ENCODE measurements around the gene RBM14.

DNA sequence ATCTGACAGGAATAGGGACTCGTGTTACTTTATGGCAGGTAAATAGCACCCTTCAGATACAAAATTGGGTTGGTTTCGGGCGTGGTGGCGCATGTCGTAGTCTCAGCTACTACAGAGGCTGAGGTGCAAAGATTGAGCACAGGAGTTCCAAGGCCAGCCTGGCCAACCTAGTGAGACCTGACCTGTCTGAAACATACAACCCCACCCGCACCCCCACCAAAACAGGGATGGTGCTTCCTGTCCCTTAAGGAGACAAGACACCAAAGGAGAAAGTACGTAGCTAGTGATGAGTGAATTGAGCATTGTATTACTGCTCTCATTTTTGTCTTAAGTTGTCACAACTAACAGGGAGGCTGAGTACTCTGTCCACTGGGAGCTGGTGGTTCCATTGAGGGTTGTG, 36.2 kb downstream of the RBM14 start:
- TF ChIP-seq, protein P1, sequence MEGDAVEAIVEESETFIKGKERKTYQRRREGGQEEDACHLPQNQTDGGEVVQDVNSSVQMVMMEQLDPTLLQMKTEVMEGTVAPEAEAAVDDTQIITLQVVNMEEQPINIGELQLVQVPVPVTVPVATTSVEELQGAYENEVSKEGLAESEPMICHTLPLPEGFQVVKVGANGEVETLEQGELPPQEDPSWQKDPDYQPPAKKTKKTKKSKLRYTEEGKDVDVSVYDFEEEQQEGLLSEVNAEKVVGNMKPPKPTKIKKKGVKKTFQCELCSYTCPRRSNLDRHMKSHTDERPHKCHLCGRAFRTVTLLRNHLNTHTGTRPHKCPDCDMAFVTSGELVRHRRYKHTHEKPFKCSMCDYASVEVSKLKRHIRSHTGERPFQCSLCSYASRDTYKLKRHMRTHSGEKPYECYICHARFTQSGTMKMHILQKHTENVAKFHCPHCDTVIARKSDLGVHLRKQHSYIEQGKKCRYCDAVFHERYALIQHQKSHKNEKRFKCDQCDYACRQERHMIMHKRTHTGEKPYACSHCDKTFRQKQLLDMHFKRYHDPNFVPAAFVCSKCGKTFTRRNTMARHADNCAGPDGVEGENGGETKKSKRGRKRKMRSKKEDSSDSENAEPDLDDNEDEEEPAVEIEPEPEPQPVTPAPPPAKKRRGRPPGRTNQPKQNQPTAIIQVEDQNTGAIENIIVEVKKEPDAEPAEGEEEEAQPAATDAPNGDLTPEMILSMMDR (IDR thresholded peaks at IDR 0.05; ENCODE audit: low read depth, low read length): no peak
- no peak for TF ChIP-seq POLR2A (IDR thresholded peaks at IDR 0.05; ENCODE audit: extremely low read depth, insufficient read length)
- TF ChIP-seq, protein P2, sequence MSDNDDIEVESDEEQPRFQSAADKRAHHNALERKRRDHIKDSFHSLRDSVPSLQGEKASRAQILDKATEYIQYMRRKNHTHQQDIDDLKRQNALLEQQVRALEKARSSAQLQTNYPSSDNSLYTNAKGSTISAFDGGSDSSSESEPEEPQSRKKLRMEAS (IDR thresholded peaks at IDR 0.05; ENCODE audit: low read depth, low read length): no peak
- no peak for TF ChIP-seq MYC (IDR thresholded peaks at IDR 0.05; ENCODE audit: low read depth, low read length)

All from NB4 (cell line).